HCT116 (cell line): Measurements from ENCODE around the gene ACTR3. TPM values are rescaled to one million over a fixed set of nuclear protein-coding genes. Genes with fewer than 3 reads are reported as not detected.

Source experiments
- ATAC-seq: fragments of 200-7000 bp; cut with Tn5 transposase; 2 replicates; pipeline ENCODE4 v1.9.1; 2020; ENCODE audit warnings: mild to moderate bottlenecking, moderate library complexity
- BruUV-seq: library from RNA; stranded (reverse); fragments of 400-500 nt; replicated peaks from 2 replicates; lab custom pipeline; 2021; lab: Mats Ljungman, UMichigan
- CTCF ChIA-PET: fragments of 300-600 bp; sonication (Branson Sonifier 250); formaldehyde crosslinking; loops from one replicate; lab custom pipeline; 2021; ENCODE audit warnings: antibody characterized with exemption; lab: Charles Lee
- POLR2A ChIA-PET: fragments of 300-600, 350-600 bp; sonication (Branson Sonifier 250); formaldehyde crosslinking; loops from one replicate; lab custom pipeline; 2021; ENCODE audit warnings: antibody characterized with exemption; lab: Charles Lee
- RAD21 ChIA-PET, 2 experiments: fragments of 300-600 bp; sonication (Branson Sonifier 250); formaldehyde crosslinking; loops; one replicate each; lab custom pipeline; 2023; ENCODE audit warnings: low total read pairs in 2 of 2; ENCODE audit not compliant: uncharacterized antibody in 2 of 2, unreplicated experiment in 2 of 2, low non-redundant PET in 1 of 2; lab: Charles Lee
- DNase-seq: peaks from one replicate; pipeline ENCODE4 v3.0.0-alpha.2; 2010; ENCODE audit warnings: low read depth, low spot score
- H2AFZ ChIP-seq: fragments of 200-600 bp; shearing (Covaris generic), sonication (generic); 2 replicates; pipeline ENCODE4 v1.6.1; 2017; ENCODE audit warnings: low read depth, mixed run types, mixed read lengths, antibody characterized with exemption, low read length; ENCODE audit not compliant: poor library complexity, severe bottlenecking
- H3K27ac ChIP-seq: 2 replicates; pipeline ENCODE4 v1.5.1; 2012; ENCODE audit warnings: low read depth, low read length
- H3K27me3 ChIP-seq: fragments of 200-600 bp; sonication (generic); 2 replicates; pipeline ENCODE4 v1.6.1; 2016; ENCODE audit warnings: mixed run types, low read length, mixed read lengths; ENCODE audit not compliant: insufficient read depth
- H3K36me3 ChIP-seq, 2 experiments: fragments of 200-500 bp in 1 of 2; fragments of 200-600 bp in 1 of 2; sonication (Bioruptor generic) in 1 of 2; sonication (generic) in 1 of 2; 2 replicates each; pipeline versions ENCODE4 v1.5.1 to v1.6.1; 2014 to 2016; ENCODE audit warnings: low read length in 2 of 2, inconsistent platforms in 1 of 2, mixed read lengths in 1 of 2, mixed run types in 1 of 2; ENCODE audit not compliant: insufficient read depth in 2 of 2, control insufficient read depth in 1 of 2
- H3K4me1 ChIP-seq, 2 experiments: fragments of 200-600 bp in 1 of 2; sonication (generic) in 1 of 2; 2 replicates each; pipeline versions ENCODE4 v1.5.1 to v1.6.1; 2012 to 2017; ENCODE audit warnings: low read length in 2 of 2, inconsistent platforms in 1 of 2, mild to moderate bottlenecking in 1 of 2, mixed read lengths in 1 of 2, mixed run types in 1 of 2, moderate library complexity in 1 of 2; ENCODE audit not compliant: insufficient read depth in 2 of 2, control insufficient read depth in 1 of 2
- H3K4me2 ChIP-seq: fragments of 200-600 bp; sonication (generic); 2 replicates; pipeline ENCODE4 v1.6.1; 2017; ENCODE audit warnings: mixed run types, low read length, mixed read lengths
- H3K4me3 ChIP-seq, 2 experiments: fragments of 200-600 bp in 1 of 2; sonication (generic) in 1 of 2; replicated peaks in 1 of 2; 2 replicates each; pipeline ENCODE4 v1.5.1; 2011 to 2016; ENCODE audit warnings: low read length in 2 of 2, control low read depth in 1 of 2, low read depth in 1 of 2, mild to moderate bottlenecking in 1 of 2, mixed read lengths in 1 of 2, mixed run types in 1 of 2
- H3K79me2 ChIP-seq: fragments of 200-600 bp; sonication (generic); 2 replicates; pipeline ENCODE4 v1.6.1; 2017; ENCODE audit warnings: mild to moderate bottlenecking, mixed run types, low read length, moderate library complexity, mixed read lengths; ENCODE audit not compliant: insufficient read depth
- H3K9ac ChIP-seq: fragments of 200-600 bp; sonication (generic); 2 replicates; pipeline ENCODE4 v1.6.1; 2016; ENCODE audit warnings: low read length, mixed read lengths
- H3K9me2 ChIP-seq: fragments of 200-600 bp; sonication (generic), shearing (Covaris generic); 2 replicates; pipeline ENCODE4 v1.6.1; 2017; ENCODE audit warnings: mixed run types, mild to moderate bottlenecking, moderate library complexity; ENCODE audit not compliant: insufficient read depth
- H3K9me3 ChIP-seq, 2 experiments: fragments of 200-500 bp in 1 of 2; fragments of 200-600 bp in 1 of 2; sonication (Bioruptor generic) in 1 of 2; sonication (generic) in 1 of 2; 2 replicates each; pipeline ENCODE4 v1.6.1; 2014 to 2017; ENCODE audit warnings: low read length in 2 of 2, mixed read lengths in 2 of 2, inconsistent platforms in 1 of 2, low read depth in 1 of 2, mild to moderate bottlenecking in 1 of 2, mixed run types in 1 of 2, moderate library complexity in 1 of 2; ENCODE audit not compliant: control insufficient read depth in 1 of 2, insufficient read depth in 1 of 2
- H4K20me1 ChIP-seq: fragments of 200-600 bp; sonication (generic), shearing (Covaris generic); 2 replicates; pipeline ENCODE4 v1.6.1; 2017; ENCODE audit warnings: mixed run types, mild to moderate bottlenecking, moderate library complexity; ENCODE audit not compliant: insufficient read depth
- CEBPB ChIP-seq: IDR thresholded peaks from 2 replicates; pipeline ENCODE4 v1.6.1; 2012; ENCODE audit warnings: low read depth
- EGR1 ChIP-seq: IDR thresholded peaks from 2 replicates; pipeline ENCODE4 v1.6.1; 2012; ENCODE audit warnings: low read depth
- ELF1 ChIP-seq: IDR thresholded peaks from 2 replicates; pipeline ENCODE4 v1.6.1; 2012; ENCODE audit warnings: low read depth, borderline replicate concordance
- EZH2 ChIP-seq: fragments of 200-600 bp; sonication (generic); IDR thresholded peaks from 2 replicates; pipeline ENCODE4 v1.6.1; 2017; ENCODE audit warnings: antibody characterized with exemption, mixed run types
- FOSL1 ChIP-seq: IDR thresholded peaks from 2 replicates; pipeline ENCODE4 v1.6.1; 2012; ENCODE audit warnings: low read depth
- JUND ChIP-seq: IDR thresholded peaks from 2 replicates; pipeline ENCODE4 v1.6.1; 2012
- POLR2A ChIP-seq: IDR thresholded peaks from 2 replicates; pipeline ENCODE4 v1.7.0; 2011; ENCODE audit warnings: borderline replicate concordance; ENCODE audit not compliant: insufficient read depth, insufficient read length; ENCODE audit errors: extremely low read depth
- POLR2AphosphoS5 ChIP-seq: IDR thresholded peaks from 2 replicates; pipeline ENCODE4 v1.6.1; 2011; ENCODE audit warnings: mild to moderate bottlenecking, low read depth, low read length, moderate library complexity
- RAD21 ChIP-seq: IDR thresholded peaks from 2 replicates; pipeline ENCODE4 v1.6.1; 2012; ENCODE audit warnings: low read depth, mild to moderate bottlenecking
- SIN3A ChIP-seq: IDR thresholded peaks from 2 replicates; pipeline ENCODE4 v1.6.1; 2012; ENCODE audit warnings: low read depth
- SP1 ChIP-seq: IDR thresholded peaks from 2 replicates; pipeline ENCODE4 v1.6.1; 2012; ENCODE audit warnings: low read depth
- SRF ChIP-seq: IDR thresholded peaks from 2 replicates; pipeline ENCODE4 v1.6.1; 2012; ENCODE audit warnings: low read depth
- YY1 ChIP-seq: IDR thresholded peaks from 2 replicates; pipeline ENCODE4 v1.6.1; 2011; ENCODE audit warnings: low read length, low read depth, moderate library complexity, mild to moderate bottlenecking; ENCODE audit not compliant: insufficient replicate concordance; ENCODE audit errors: extremely low read depth
- ZFX ChIP-seq: fragments of 450-650 bp; IDR thresholded peaks from 2 replicates; pipeline ENCODE4 v1.6.1; 2017
- intact Hi-C: fragments of 100-400 bp; cut with micrococcal nuclease; formaldehyde crosslinking; loops from 2 replicates; pipeline ENCODE4 v1.10.0; 2022
- total RNA-seq: library from RNA; stranded (reverse); gene quantifications from one replicate; pipeline ENCODE4 v1.2.1, GENCODE V29; 2021; ENCODE audit not compliant: unreplicated experiment
- TF ChIP-seq, protein P1 (sequence below): IDR thresholded peaks from 2 replicates; pipeline ENCODE4 v1.6.1; 2012
- TF ChIP-seq, protein P2 (sequence below): IDR thresholded peaks from 2 replicates; pipeline ENCODE4 v1.6.1; 2012; ENCODE audit warnings: low read depth
- TF ChIP-seq, protein P3 (sequence below): IDR thresholded peaks from 2 replicates; pipeline ENCODE4 v1.6.1; 2011; ENCODE audit warnings: mild to moderate bottlenecking, low read length, moderate library complexity; ENCODE audit not compliant: insufficient replicate concordance; ENCODE audit errors: extremely low read depth
- TF ChIP-seq, protein P4 (sequence below): IDR thresholded peaks from 2 replicates; pipeline ENCODE4 v1.6.1; 2012
- TF ChIP-seq, protein P5 (sequence below), 3 experiments: fragments of 200-600 bp in 1 of 3; sonication (generic) in 1 of 3; IDR thresholded peaks in 2 of 3; conservative IDR thresholded peaks in 1 of 3; 2 replicates each; pipeline ENCODE4 v1.5.1; 2012 to 2017; ENCODE audit warnings: low read depth in 2 of 3, low read length in 2 of 3, antibody characterized with exemption in 1 of 3, borderline replicate concordance in 1 of 3, control low read depth in 1 of 3, mild to moderate bottlenecking in 1 of 3, mixed read lengths in 1 of 3, mixed run types in 1 of 3, moderate library complexity in 1 of 3; ENCODE audit not compliant: insufficient read depth in 1 of 3

Gene ACTR3
- total RNA-seq, 1 experiment from 2014 or later: 232 TPM

DNA sequence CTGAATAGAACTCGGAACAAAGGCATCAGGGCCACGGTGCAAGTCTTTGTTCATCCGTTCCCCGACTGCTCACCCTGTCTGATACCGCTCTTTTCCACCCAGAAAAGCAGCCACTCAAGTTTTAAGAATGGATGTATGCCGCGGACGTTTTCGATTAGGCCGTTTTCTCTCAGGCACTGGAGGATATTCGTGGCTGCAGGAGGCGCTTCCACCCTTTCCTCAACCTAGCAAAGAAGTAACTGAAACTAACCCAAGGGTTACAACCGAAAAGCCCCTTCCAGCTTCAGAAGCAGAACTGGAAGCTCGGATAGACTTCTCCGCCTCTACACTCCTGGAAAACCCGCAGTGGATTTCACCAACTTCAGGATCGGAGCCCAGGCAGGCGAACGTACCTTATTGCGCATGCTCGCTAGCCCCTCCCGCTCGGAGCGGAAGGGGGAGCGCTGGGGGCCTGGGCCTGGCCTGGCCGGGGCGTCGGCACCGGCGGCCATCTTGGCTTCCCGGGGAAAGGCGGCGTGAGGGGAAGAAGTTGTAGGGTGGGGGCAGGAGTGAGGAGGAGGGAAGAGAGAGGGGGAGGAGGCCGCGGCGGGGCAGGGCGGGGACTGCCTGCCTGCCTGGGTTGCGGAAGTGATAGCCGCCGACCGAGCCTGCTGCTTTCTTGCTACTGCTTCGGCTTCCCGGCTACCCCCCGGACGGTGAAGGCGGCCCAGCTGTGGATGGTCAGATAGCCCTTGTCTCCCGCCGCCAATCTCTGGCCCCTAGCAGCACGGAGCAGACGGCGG lies at the start of gene ACTR3 (continued):
- TF ChIP-seq SP1 (peak; percentile 97), EZH2 (no peak), ZFX (no peak), YY1 (peak; percentile 98), EGR1 (peak; percentile 78), ELF1 (peak; percentile 75)
- TF ChIP-seq, protein P1, sequence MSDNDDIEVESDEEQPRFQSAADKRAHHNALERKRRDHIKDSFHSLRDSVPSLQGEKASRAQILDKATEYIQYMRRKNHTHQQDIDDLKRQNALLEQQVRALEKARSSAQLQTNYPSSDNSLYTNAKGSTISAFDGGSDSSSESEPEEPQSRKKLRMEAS: peak; percentile 92
- TF ChIP-seq, all 23 proteins: peak for 11

DNA sequence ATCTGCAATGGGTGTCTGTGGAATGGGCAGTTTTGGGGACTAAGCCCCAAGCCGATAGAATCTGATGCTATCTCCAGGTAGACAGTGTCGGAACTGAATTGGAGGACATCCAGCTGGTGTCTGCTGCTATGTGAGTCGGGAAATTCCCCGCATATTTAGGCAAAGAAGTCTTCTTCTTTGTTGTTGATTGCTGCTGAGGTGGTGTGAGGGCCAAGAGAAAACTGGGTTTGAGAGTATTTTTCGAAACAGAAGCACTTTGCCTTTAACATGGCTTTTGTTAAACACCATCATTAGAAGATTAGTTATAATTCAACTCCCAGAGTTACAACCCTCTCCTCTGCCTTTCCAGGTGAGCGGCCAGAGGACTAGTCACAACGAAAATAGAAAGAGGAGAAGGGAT lies 49.4 kb upstream of the ACTR3 start:
- intact Hi-C loops: no loop called here
- H4K20me1 ChIP-seq: no peaks in the 10 kb centered on the region
- DNase-seq (no peak), ATAC-seq (no peak)
- RAD21 ChIA-PET: no interaction called here
- no peak overlapping the region for H3K9ac ChIP-seq
- H3K9me3 ChIP-seq: no peaks in the 10 kb centered on the region
- no peak overlapping the region for H3K4me2 ChIP-seq
- POLR2A ChIA-PET: no interaction called here
- H3K4me3 ChIP-seq: no peak overlapping the region
- H3K9me2 ChIP-seq: no peaks in the 10 kb centered on the region
- no peaks in the 10 kb centered on the region for H3K27me3 ChIP-seq
- H2AFZ ChIP-seq: no peak overlapping the region
- H3K4me1 ChIP-seq: no peaks in the 10 kb centered on the region
- BruUV-seq: no TSS peak
- CTCF ChIA-PET: no interaction called here
- H3K27ac ChIP-seq: no peak overlapping the region
- no peaks in the 10 kb centered on the region for H3K79me2 ChIP-seq
- H3K36me3 ChIP-seq: no peaks in the 10 kb centered on the region
- TF ChIP-seq, protein P2, sequence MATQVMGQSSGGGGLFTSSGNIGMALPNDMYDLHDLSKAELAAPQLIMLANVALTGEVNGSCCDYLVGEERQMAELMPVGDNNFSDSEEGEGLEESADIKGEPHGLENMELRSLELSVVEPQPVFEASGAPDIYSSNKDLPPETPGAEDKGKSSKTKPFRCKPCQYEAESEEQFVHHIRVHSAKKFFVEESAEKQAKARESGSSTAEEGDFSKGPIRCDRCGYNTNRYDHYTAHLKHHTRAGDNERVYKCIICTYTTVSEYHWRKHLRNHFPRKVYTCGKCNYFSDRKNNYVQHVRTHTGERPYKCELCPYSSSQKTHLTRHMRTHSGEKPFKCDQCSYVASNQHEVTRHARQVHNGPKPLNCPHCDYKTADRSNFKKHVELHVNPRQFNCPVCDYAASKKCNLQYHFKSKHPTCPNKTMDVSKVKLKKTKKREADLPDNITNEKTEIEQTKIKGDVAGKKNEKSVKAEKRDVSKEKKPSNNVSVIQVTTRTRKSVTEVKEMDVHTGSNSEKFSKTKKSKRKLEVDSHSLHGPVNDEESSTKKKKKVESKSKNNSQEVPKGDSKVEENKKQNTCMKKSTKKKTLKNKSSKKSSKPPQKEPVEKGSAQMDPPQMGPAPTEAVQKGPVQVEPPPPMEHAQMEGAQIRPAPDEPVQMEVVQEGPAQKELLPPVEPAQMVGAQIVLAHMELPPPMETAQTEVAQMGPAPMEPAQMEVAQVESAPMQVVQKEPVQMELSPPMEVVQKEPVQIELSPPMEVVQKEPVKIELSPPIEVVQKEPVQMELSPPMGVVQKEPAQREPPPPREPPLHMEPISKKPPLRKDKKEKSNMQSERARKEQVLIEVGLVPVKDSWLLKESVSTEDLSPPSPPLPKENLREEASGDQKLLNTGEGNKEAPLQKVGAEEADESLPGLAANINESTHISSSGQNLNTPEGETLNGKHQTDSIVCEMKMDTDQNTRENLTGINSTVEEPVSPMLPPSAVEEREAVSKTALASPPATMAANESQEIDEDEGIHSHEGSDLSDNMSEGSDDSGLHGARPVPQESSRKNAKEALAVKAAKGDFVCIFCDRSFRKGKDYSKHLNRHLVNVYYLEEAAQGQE: no peak
- TF ChIP-seq POLR2AphosphoS5 (no peak), RAD21 (no peak), FOSL1 (no peak), EZH2 (no peak), JUND (no peak), CEBPB (no peak), SRF (no peak), POLR2A (no peak), SIN3A (no peak)
- TF ChIP-seq, protein P3, sequence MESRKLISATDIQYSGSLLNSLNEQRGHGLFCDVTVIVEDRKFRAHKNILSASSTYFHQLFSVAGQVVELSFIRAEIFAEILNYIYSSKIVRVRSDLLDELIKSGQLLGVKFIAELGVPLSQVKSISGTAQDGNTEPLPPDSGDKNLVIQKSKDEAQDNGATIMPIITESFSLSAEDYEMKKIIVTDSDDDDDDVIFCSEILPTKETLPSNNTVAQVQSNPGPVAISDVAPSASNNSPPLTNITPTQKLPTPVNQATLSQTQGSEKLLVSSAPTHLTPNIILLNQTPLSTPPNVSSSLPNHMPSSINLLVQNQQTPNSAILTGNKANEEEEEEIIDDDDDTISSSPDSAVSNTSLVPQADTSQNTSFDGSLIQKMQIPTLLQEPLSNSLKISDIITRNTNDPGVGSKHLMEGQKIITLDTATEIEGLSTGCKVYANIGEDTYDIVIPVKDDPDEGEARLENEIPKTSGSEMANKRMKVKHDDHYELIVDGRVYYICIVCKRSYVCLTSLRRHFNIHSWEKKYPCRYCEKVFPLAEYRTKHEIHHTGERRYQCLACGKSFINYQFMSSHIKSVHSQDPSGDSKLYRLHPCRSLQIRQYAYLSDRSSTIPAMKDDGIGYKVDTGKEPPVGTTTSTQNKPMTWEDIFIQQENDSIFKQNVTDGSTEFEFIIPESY: no peak
- TF ChIP-seq, protein P4, sequence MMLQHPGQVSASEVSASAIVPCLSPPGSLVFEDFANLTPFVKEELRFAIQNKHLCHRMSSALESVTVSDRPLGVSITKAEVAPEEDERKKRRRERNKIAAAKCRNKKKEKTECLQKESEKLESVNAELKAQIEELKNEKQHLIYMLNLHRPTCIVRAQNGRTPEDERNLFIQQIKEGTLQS: no peak
- TF ChIP-seq, protein P5, sequence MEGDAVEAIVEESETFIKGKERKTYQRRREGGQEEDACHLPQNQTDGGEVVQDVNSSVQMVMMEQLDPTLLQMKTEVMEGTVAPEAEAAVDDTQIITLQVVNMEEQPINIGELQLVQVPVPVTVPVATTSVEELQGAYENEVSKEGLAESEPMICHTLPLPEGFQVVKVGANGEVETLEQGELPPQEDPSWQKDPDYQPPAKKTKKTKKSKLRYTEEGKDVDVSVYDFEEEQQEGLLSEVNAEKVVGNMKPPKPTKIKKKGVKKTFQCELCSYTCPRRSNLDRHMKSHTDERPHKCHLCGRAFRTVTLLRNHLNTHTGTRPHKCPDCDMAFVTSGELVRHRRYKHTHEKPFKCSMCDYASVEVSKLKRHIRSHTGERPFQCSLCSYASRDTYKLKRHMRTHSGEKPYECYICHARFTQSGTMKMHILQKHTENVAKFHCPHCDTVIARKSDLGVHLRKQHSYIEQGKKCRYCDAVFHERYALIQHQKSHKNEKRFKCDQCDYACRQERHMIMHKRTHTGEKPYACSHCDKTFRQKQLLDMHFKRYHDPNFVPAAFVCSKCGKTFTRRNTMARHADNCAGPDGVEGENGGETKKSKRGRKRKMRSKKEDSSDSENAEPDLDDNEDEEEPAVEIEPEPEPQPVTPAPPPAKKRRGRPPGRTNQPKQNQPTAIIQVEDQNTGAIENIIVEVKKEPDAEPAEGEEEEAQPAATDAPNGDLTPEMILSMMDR (IDR thresholded peaks at IDR 0.05 in 2 of 3, conservative IDR thresholded peaks at IDR 0.05 in 1 of 3; ENCODE audit: borderline replicate concordance in 1 of 3, insufficient read depth in 1 of 3, low read depth in 2 of 3, low read length in 2 of 3): no peak
